ENCODE results near the gene DKK2. TPM values are rescaled to one million over a fixed set of nuclear protein-coding genes. Genes with fewer than 3 reads are reported as not detected.
A peak's percentile ranks its signal among the peaks of the same experiment; 100 is the strongest.

DKK2 gene
- total RNA-seq, 1 experiment from 2014 or later: not detected

GRCh38 chr4:107058828-107059227, 22.7 kb upstream of the DKK2 start:
- CTCF ChIA-PET: no interaction called here
- TF ChIP-seq, protein P1, sequence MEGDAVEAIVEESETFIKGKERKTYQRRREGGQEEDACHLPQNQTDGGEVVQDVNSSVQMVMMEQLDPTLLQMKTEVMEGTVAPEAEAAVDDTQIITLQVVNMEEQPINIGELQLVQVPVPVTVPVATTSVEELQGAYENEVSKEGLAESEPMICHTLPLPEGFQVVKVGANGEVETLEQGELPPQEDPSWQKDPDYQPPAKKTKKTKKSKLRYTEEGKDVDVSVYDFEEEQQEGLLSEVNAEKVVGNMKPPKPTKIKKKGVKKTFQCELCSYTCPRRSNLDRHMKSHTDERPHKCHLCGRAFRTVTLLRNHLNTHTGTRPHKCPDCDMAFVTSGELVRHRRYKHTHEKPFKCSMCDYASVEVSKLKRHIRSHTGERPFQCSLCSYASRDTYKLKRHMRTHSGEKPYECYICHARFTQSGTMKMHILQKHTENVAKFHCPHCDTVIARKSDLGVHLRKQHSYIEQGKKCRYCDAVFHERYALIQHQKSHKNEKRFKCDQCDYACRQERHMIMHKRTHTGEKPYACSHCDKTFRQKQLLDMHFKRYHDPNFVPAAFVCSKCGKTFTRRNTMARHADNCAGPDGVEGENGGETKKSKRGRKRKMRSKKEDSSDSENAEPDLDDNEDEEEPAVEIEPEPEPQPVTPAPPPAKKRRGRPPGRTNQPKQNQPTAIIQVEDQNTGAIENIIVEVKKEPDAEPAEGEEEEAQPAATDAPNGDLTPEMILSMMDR (IDR thresholded peaks at IDR 0.05; ENCODE audit: unreplicated experiment): no peak
- BruUV-seq (replicated peaks): no TSS peak
- no peaks in the 10 kb centered on the region for H3K36me3 Mint-ChIP-seq (ENCODE audit: insufficient read depth, unreplicated experiment)
- no peak overlapping the region for H3K4me3 Mint-ChIP-seq (ENCODE audit: low read depth, unreplicated experiment)
- intact Hi-C loops (cut with micrococcal nuclease; ENCODE audit: unreplicated experiment): loop anchor here (10.0 kb wide), 1 partner anchor 316 kb away; no protein-coding TSS in a partner anchor
- peaks cover 8% of the 10 kb centered on the region for H3K4me1 Mint-ChIP-seq (ENCODE audit: low read depth, unreplicated experiment)
- H3K9me3 Mint-ChIP-seq (ENCODE audit: low read depth, unreplicated experiment): no peaks in the 10 kb centered on the region
- H3K27ac Mint-ChIP-seq (ENCODE audit: unreplicated experiment): no peak overlapping the region
- no peaks in the 10 kb centered on the region for H3K27me3 Mint-ChIP-seq (ENCODE audit: unreplicated experiment)
- DNase-seq: no peak

- no peak for DNase-seq
- BruUV-seq (replicated peaks): no TSS peak
- no peak overlapping the region for H3K4me3 Mint-ChIP-seq (ENCODE audit: low read depth, unreplicated experiment)
- no peaks in the 10 kb centered on the region for H3K4me1 Mint-ChIP-seq (ENCODE audit: low read depth, unreplicated experiment)
- H3K9me3 Mint-ChIP-seq (ENCODE audit: low read depth, unreplicated experiment): no peaks in the 10 kb centered on the region
- no peaks in the 10 kb centered on the region for H3K36me3 Mint-ChIP-seq (ENCODE audit: insufficient read depth, unreplicated experiment)
- intact Hi-C loops (cut with micrococcal nuclease; ENCODE audit: unreplicated experiment): loop anchor here (10.0 kb wide), 1 partner anchor 324 kb away; no protein-coding TSS in a partner anchor
- H3K27ac Mint-ChIP-seq (ENCODE audit: unreplicated experiment): no peak overlapping the region
- CTCF ChIA-PET: interaction anchor here (0.5 kb wide), 1 partner anchor 450 kb away, joined by 3 read pairs; no protein-coding TSS in a partner anchor
- no peaks in the 10 kb centered on the region for H3K27me3 Mint-ChIP-seq (ENCODE audit: unreplicated experiment)
- TF ChIP-seq, protein P1 (IDR thresholded peaks at IDR 0.05; ENCODE audit: unreplicated experiment): peak; percentile 20
Measured at GRCh38 chr4:107050525-107051135, 14.5 kb upstream of the DKK2 start.

GRCh38 chr4:107046261-107046660, 10.1 kb upstream of the DKK2 start:
- no peaks in the 10 kb centered on the region for H3K4me1 Mint-ChIP-seq (ENCODE audit: low read depth, unreplicated experiment)
- no peak for DNase-seq
- CTCF ChIA-PET: no interaction called here
- intact Hi-C loops (cut with micrococcal nuclease; ENCODE audit: unreplicated experiment): loop anchor here (10.0 kb wide), 1 partner anchor 689 kb away; no protein-coding TSS in a partner anchor
- TF ChIP-seq, protein P1 (IDR thresholded peaks at IDR 0.05; ENCODE audit: unreplicated experiment): no peak
- no peaks in the 10 kb centered on the region for H3K36me3 Mint-ChIP-seq (ENCODE audit: insufficient read depth, unreplicated experiment)
- H3K4me3 Mint-ChIP-seq (ENCODE audit: low read depth, unreplicated experiment): no peak overlapping the region
- no TSS peak for BruUV-seq (replicated peaks)
- no peak overlapping the region for H3K27ac Mint-ChIP-seq (ENCODE audit: unreplicated experiment)
- no peaks in the 10 kb centered on the region for H3K27me3 Mint-ChIP-seq (ENCODE audit: unreplicated experiment)
- no peaks in the 10 kb centered on the region for H3K9me3 Mint-ChIP-seq (ENCODE audit: low read depth, unreplicated experiment)

GRCh38 chr4:107044170-107044569, 8.1 kb upstream of the DKK2 start:
- no peak for DNase-seq
- Mint-ChIP-seq H3K9me3 (ENCODE audit: low read depth, unreplicated experiment) (no peaks in the 10 kb centered on the region), H3K4me1 (ENCODE audit: low read depth, unreplicated experiment) (no peaks in the 10 kb centered on the region), H3K4me3 (ENCODE audit: low read depth, unreplicated experiment) (no peak overlapping the region), H3K27me3 (ENCODE audit: unreplicated experiment) (no peaks in the 10 kb centered on the region), H3K36me3 (ENCODE audit: insufficient read depth, unreplicated experiment) (no peaks in the 10 kb centered on the region), H3K27ac (ENCODE audit: unreplicated experiment) (no peak overlapping the region)
- CTCF ChIA-PET: interaction anchor here (0.7 to 1.8 kb wide), 2 partner anchors 139 to 1033 kb away, joined by 5 to 8 read pairs; no protein-coding TSS in a partner anchor
- intact Hi-C loops (cut with micrococcal nuclease; ENCODE audit: unreplicated experiment): loop anchor here (1.0 to 10.0 kb wide), 3 partner anchors 139 to 691 kb away; no protein-coding TSS in a partner anchor
- no TSS peak for BruUV-seq (replicated peaks)
- TF ChIP-seq, protein P1 (IDR thresholded peaks at IDR 0.05; ENCODE audit: unreplicated experiment): no peak
